Progenitor cell of endocrine pancreas (in vitro differentiated cells): ENCODE measurements around the gene HSD3B7. TPM values are rescaled to one million over a fixed set of nuclear protein-coding genes. Genes with fewer than 3 reads are reported as not detected.

Experiments
- DNase-seq: peaks from one replicate; pipeline ENCODE4 v3.0.0; 2021; ENCODE audit warnings: low spot score; ENCODE audit not compliant: unreplicated experiment
- H3K27ac Mint-ChIP-seq: 2 replicates; pipeline ENCODE4 v1.8.0; 2021; ENCODE audit warnings: mild to moderate bottlenecking, moderate library complexity, mixed read lengths
- H3K27me3 Mint-ChIP-seq: 2 replicates; pipeline ENCODE4 v1.8.0; 2021; ENCODE audit warnings: mixed read lengths
- H3K36me3 Mint-ChIP-seq: 2 replicates; pipeline ENCODE4 v1.8.0; 2022; ENCODE audit warnings: mixed read lengths; ENCODE audit not compliant: insufficient read depth
- H3K4me1 Mint-ChIP-seq: 2 replicates; pipeline ENCODE4 v1.8.0; 2021; ENCODE audit warnings: low read depth, mixed read lengths
- H3K4me3 Mint-ChIP-seq: 2 replicates; pipeline ENCODE4 v1.8.0; 2021; ENCODE audit warnings: low read depth, mild to moderate bottlenecking, moderate library complexity, mixed read lengths
- H3K9me3 Mint-ChIP-seq: 2 replicates; pipeline ENCODE4 v1.8.0; 2021; ENCODE audit warnings: low read depth, mixed read lengths
- CTCF ChIP-seq: fragments of 200-600 bp; sonication (generic); IDR thresholded peaks from one replicate; pipeline ENCODE4 v1.5.0; 2021; ENCODE audit warnings: antibody characterized with exemption, mild to moderate bottlenecking; ENCODE audit not compliant: unreplicated experiment
- total RNA-seq: library from RNA; stranded (reverse); gene quantifications from 2 replicates; pipeline ENCODE4 v1.2.1, GENCODE V29; 2021

Gene HSD3B7
- total RNA-seq, 1 donor from 2014 or later, result 5.5 TPM

- Mint-ChIP-seq H3K4me1 (no peaks in the 10 kb centered on the region), H3K9me3 (no peaks in the 10 kb centered on the region), H3K36me3 (peaks cover 38% of the 10 kb centered on the region), H3K4me3 (no peak overlapping the region), H3K27ac (peak overlapping the region; percentile 68), H3K27me3 (no peaks in the 10 kb centered on the region)
- DNase-seq, result no peak
- TF ChIP-seq CTCF, result no peak
Observed at GRCh38 chr16:30964574-30965226, 20.3 kb upstream of the HSD3B7 start.

GRCh38 chr16:30965436-30965835 is 19.6 kb upstream of the HSD3B7 start:
- TF ChIP-seq CTCF, result no peak
- H3K4me1 Mint-ChIP-seq, result no peaks in the 10 kb centered on the region
- DNase-seq, result no peak
- no peak overlapping the region for H3K4me3 Mint-ChIP-seq
- H3K36me3 Mint-ChIP-seq, result peaks cover 33% of the 10 kb centered on the region
- no peaks in the 10 kb centered on the region for H3K27me3 Mint-ChIP-seq
- H3K27ac Mint-ChIP-seq, result no peak overlapping the region
- no peaks in the 10 kb centered on the region for H3K9me3 Mint-ChIP-seq

GRCh38 chr16:30966033-30966619 is 18.9 kb upstream of the HSD3B7 start:
- no peaks in the 10 kb centered on the region for H3K4me1 Mint-ChIP-seq
- TF ChIP-seq CTCF, result no peak
- H3K36me3 Mint-ChIP-seq, result peaks cover 37% of the 10 kb centered on the region
- H3K27ac Mint-ChIP-seq, result no peak overlapping the region
- H3K9me3 Mint-ChIP-seq, result no peaks in the 10 kb centered on the region
- H3K27me3 Mint-ChIP-seq, result no peaks in the 10 kb centered on the region
- DNase-seq, result no peak
- H3K4me3 Mint-ChIP-seq, result no peak overlapping the region

- Mint-ChIP-seq H3K36me3 (peaks cover 43% of the 10 kb centered on the region), H3K4me3 (no peak overlapping the region), H3K9me3 (no peaks in the 10 kb centered on the region)
Observed at GRCh38 chr16:30967795-30968194, 17.2 kb upstream of the HSD3B7 start.

More at GRCh38 chr16:30967795-30968194, 17.2 kb upstream of the HSD3B7 start:
- no peaks in the 10 kb centered on the region for H3K4me1 Mint-ChIP-seq
- DNase-seq, result no peak
- H3K27me3 Mint-ChIP-seq, result no peaks in the 10 kb centered on the region
- peak overlapping the region; percentile 27 for H3K27ac Mint-ChIP-seq
- no peak for TF ChIP-seq CTCF
